Measurements from ENCODE around the gene RAD51B. TPM values are rescaled to one million over a fixed set of nuclear protein-coding genes. Genes with fewer than 3 reads are reported as not detected.
A peak's percentile ranks its signal among the peaks of the same experiment; 100 is the strongest.

The RAD51B gene
- total RNA-seq, 1 experiment from 2014 or later, result 23.3 TPM

DNA sequence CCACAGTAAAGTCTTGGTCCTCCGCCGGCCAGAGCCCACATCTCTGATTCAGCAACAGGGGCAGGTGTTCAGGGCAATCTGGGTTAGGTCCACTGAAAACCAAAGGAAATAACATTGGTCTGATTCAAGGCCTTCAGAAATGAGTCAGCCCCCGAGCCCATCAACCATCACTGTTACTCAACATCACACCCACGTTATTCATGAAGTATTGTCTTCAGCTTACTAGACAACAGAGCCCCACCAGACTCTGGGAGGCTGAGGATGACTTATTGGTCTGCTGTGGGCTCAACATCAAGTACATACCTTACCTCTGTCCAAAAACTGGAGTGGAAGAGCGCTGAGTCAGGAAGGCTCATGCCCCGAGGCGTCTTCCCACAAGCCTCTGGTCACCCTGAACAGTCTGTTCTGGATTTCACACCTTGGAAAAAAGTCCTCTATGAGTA is 875.8 kb downstream of the RAD51B start:
- TF ChIP-seq, protein P1, sequence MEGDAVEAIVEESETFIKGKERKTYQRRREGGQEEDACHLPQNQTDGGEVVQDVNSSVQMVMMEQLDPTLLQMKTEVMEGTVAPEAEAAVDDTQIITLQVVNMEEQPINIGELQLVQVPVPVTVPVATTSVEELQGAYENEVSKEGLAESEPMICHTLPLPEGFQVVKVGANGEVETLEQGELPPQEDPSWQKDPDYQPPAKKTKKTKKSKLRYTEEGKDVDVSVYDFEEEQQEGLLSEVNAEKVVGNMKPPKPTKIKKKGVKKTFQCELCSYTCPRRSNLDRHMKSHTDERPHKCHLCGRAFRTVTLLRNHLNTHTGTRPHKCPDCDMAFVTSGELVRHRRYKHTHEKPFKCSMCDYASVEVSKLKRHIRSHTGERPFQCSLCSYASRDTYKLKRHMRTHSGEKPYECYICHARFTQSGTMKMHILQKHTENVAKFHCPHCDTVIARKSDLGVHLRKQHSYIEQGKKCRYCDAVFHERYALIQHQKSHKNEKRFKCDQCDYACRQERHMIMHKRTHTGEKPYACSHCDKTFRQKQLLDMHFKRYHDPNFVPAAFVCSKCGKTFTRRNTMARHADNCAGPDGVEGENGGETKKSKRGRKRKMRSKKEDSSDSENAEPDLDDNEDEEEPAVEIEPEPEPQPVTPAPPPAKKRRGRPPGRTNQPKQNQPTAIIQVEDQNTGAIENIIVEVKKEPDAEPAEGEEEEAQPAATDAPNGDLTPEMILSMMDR (conservative IDR thresholded peaks at IDR 0.05; ENCODE audit: low read depth, low read length), result no peak
- TF ChIP-seq EZH2 (IDR thresholded peaks at IDR 0.05; ENCODE audit: borderline replicate concordance, low read depth, low read length, poor library complexity, severe bottlenecking), result no peak
- Histone ChIP-seq H3K27me3 (replicated peaks; ENCODE audit: insufficient read depth, low read depth, low read length, poor library complexity) (no peaks in the 10 kb centered on the region), H3K36me3 (ENCODE audit: insufficient read depth, low read length, poor library complexity, severe bottlenecking) (no peaks in the 10 kb centered on the region), H3K27ac (ENCODE audit: low read depth, low read length, poor library complexity, severe bottlenecking) (no peak overlapping the region), H3K4me1 (ENCODE audit: insufficient read depth, low read length, poor library complexity, severe bottlenecking) (peaks cover 17% of the 10 kb centered on the region), H3K9me3 (ENCODE audit: low read depth, low read length, poor library complexity, severe bottlenecking) (no peaks in the 10 kb centered on the region), H3K4me3 (ENCODE audit: low read depth, low read length, poor library complexity, severe bottlenecking) (no peak overlapping the region)
- CTCF ChIA-PET, result interaction anchor here (1.0 kb wide), 1 partner anchor 10 kb away, joined by 3 read pairs; no protein-coding TSS in a partner anchor
- peak; percentile 33 for DNase-seq (ENCODE audit: low spot score)
- POLR2A ChIA-PET (ENCODE audit: low non-redundant PET), result no interaction called here
- no TSS peak for BruUV-seq (replicated peaks)
- intact Hi-C loops (cut with micrococcal nuclease; ENCODE audit: unreplicated experiment), result no loop called here

DNA sequence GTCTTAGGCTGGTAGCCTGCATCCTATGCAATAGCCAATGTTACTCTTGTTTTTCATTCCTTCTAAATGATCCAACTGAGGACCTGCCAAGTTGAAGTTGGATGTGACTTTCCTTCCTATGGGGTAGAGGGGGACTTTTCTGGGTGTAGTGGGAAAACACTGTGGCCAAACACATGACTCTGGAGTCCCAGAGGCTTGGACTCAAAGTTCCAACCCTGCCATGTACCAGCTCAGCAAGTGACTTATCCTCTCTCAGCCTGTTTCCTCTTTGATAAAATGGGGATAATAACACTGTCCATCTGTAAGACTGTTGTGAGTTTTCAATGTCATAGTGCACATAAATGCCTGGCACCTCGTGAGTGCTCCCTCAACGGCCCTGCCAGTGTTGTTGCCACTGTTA is 876.3 kb downstream of the RAD51B start:
- CTCF ChIA-PET, result no interaction called here
- no peak overlapping the region for H3K27ac ChIP-seq (ENCODE audit: low read depth, low read length, poor library complexity, severe bottlenecking)
- TF ChIP-seq, protein P1 (conservative IDR thresholded peaks at IDR 0.05; ENCODE audit: low read depth, low read length), result no peak
- TF ChIP-seq EZH2 (IDR thresholded peaks at IDR 0.05; ENCODE audit: borderline replicate concordance, low read depth, low read length, poor library complexity, severe bottlenecking), result no peak

GRCh38 chr14:68696266-68696665 is 876.7 kb downstream of the RAD51B start:
- Histone ChIP-seq H3K4me1 (ENCODE audit: insufficient read depth, low read length, poor library complexity, severe bottlenecking) (peaks cover 17% of the 10 kb centered on the region), H3K4me3 (ENCODE audit: low read depth, low read length, poor library complexity, severe bottlenecking) (no peak overlapping the region), H3K9me3 (ENCODE audit: low read depth, low read length, poor library complexity, severe bottlenecking) (no peaks in the 10 kb centered on the region), H3K27me3 (replicated peaks; ENCODE audit: insufficient read depth, low read depth, low read length, poor library complexity) (no peaks in the 10 kb centered on the region), H3K36me3 (ENCODE audit: insufficient read depth, low read length, poor library complexity, severe bottlenecking) (no peaks in the 10 kb centered on the region), H3K27ac (ENCODE audit: low read depth, low read length, poor library complexity, severe bottlenecking) (no peak overlapping the region)
- BruUV-seq (replicated peaks), result no TSS peak
- TF ChIP-seq, protein P1 (conservative IDR thresholded peaks at IDR 0.05; ENCODE audit: low read depth, low read length), result no peak
- no peak for TF ChIP-seq EZH2 (IDR thresholded peaks at IDR 0.05; ENCODE audit: borderline replicate concordance, low read depth, low read length, poor library complexity, severe bottlenecking)
- no peak for DNase-seq (ENCODE audit: low spot score)
- intact Hi-C loops (cut with micrococcal nuclease; ENCODE audit: unreplicated experiment), result no loop called here
- POLR2A ChIA-PET (ENCODE audit: low non-redundant PET), result no interaction called here
- CTCF ChIA-PET, result no interaction called here

More for the DNA sequence above, 876.3 kb downstream of the RAD51B start:
- Histone ChIP-seq H3K9me3 (ENCODE audit: low read depth, low read length, poor library complexity, severe bottlenecking) (no peaks in the 10 kb centered on the region), H3K4me1 (ENCODE audit: insufficient read depth, low read length, poor library complexity, severe bottlenecking) (peaks cover 17% of the 10 kb centered on the region), H3K27me3 (replicated peaks; ENCODE audit: insufficient read depth, low read depth, low read length, poor library complexity) (no peaks in the 10 kb centered on the region), H3K4me3 (ENCODE audit: low read depth, low read length, poor library complexity, severe bottlenecking) (no peak overlapping the region), H3K36me3 (ENCODE audit: insufficient read depth, low read length, poor library complexity, severe bottlenecking) (no peaks in the 10 kb centered on the region)
- POLR2A ChIA-PET (ENCODE audit: low non-redundant PET), result no interaction called here
- no TSS peak for BruUV-seq (replicated peaks)
- DNase-seq (ENCODE audit: low spot score), result no peak
- intact Hi-C loops (cut with micrococcal nuclease; ENCODE audit: unreplicated experiment), result no loop called here

Data from A673 (cell line).